K562 (cell line): ENCODE data around the gene PALLD. TPM values are rescaled to one million over a fixed set of nuclear protein-coding genes. Genes with fewer than 3 reads are reported as not detected.

Experiments
- ATAC-seq: fragments of 200-7000 bp; cut with Tn5 transposase; 3 replicates; pipeline ENCODE4 v1.9.1; 2020; ENCODE audit warnings: moderate library complexity
- BruUV-seq: library from RNA; stranded (reverse); fragments of 400-500 nt; replicated peaks from 2 replicates; lab custom pipeline; 2021; lab: Mats Ljungman, UMichigan
- CTCF ChIA-PET: fragments of 300-600 bp; formaldehyde crosslinking; extraction: SDS; loops from one replicate; lab custom pipeline; 2021; ENCODE audit warnings: low intra/inter-chr PET ratio; lab: Yijun Ruan, JAX
- POLR2A ChIA-PET: fragments of 300-600, 350-650 bp; sonication (Branson Sonifier 250); formaldehyde crosslinking; extraction: SDS; loops from one replicate; lab custom pipeline; 2021; ENCODE audit warnings: antibody characterized with exemption, inconsistent platforms; lab: Yijun Ruan, JAX
- DNase-seq, 4 experiments: peaks; one replicate each; pipeline versions ENCODE4 v3.0.0 to v3.0.0-alpha.2; 2011 to 2018; ENCODE audit warnings: low spot score in 3 of 4, mixed read lengths in 3 of 4; ENCODE audit errors: extremely low read depth in 1 of 4
- FAIRE-seq: peaks from 2 replicates; lab custom pipeline; 2011; peaks lifted over from hg19 to GRCh38; lab: Jason Lieb, UNC
- H2AFZ ChIP-seq: 2 replicates; pipeline ENCODE4 v1.6.0; 2011; ENCODE audit warnings: low read depth, low read length, control low read depth, inconsistent platforms
- H3K27ac ChIP-seq: fragments of 200-600 bp; 3 replicates; pipeline ENCODE4 v1.8.0; 2011; ENCODE audit warnings: low read depth, mild to moderate bottlenecking, control low read depth, inconsistent platforms, low read length, moderate library complexity, mixed read lengths; ENCODE audit errors: extremely low read depth
- H3K27me3 ChIP-seq, 2 experiments: fragments of 300-600 bp in 1 of 2; 2 replicates in 1 of 2; 3 replicates in 1 of 2; pipeline versions ENCODE4 v1.6.0 to v1.8.0; 2011; ENCODE audit warnings: inconsistent platforms in 2 of 2, low read length in 2 of 2, mild to moderate bottlenecking in 1 of 2, mixed read lengths in 1 of 2, moderate library complexity in 1 of 2; ENCODE audit not compliant: control insufficient read depth in 2 of 2, insufficient read depth in 2 of 2
- H3K36me3 ChIP-seq: fragments of 300-600 bp; 3 replicates; pipeline ENCODE4 v1.8.0; 2011; ENCODE audit warnings: mild to moderate bottlenecking, low read length, inconsistent platforms; ENCODE audit not compliant: control insufficient read depth, insufficient read depth
- H3K4me1 ChIP-seq, 2 experiments: fragments of 200-600 bp in 1 of 2; replicated peaks in 1 of 2; 2 replicates in 1 of 2; 3 replicates in 1 of 2; pipeline versions ENCODE4 v1.5.1 to v1.8.0; 2011; ENCODE audit warnings: inconsistent platforms in 2 of 2, low read length in 2 of 2, mild to moderate bottlenecking in 1 of 2, mixed read lengths in 1 of 2, moderate library complexity in 1 of 2; ENCODE audit not compliant: control insufficient read depth in 2 of 2, insufficient read depth in 2 of 2
- H3K4me2 ChIP-seq: 2 replicates; pipeline ENCODE4 v1.6.1; 2011; ENCODE audit warnings: low read length, control low read depth, inconsistent platforms, mixed read lengths; ENCODE audit not compliant: insufficient read depth
- H3K4me3 ChIP-seq: fragments of 200-600 bp; sonication (generic), shearing (Covaris generic); 2 replicates; pipeline ENCODE4 v1.5.1; 2016; ENCODE audit warnings: control low read depth, inconsistent platforms
- H3K79me2 ChIP-seq: fragments of 200-600 bp; 3 replicates; pipeline ENCODE4 v1.8.0; 2011; ENCODE audit warnings: low read length, inconsistent platforms; ENCODE audit not compliant: control insufficient read depth, insufficient read depth
- H3K9ac ChIP-seq, 2 experiments: 2 replicates each; pipeline versions ENCODE4 v1.6.0 to v1.6.1; 2011; ENCODE audit warnings: low read depth in 2 of 2, low read length in 2 of 2, control low read depth in 1 of 2, inconsistent platforms in 1 of 2, mild to moderate bottlenecking in 1 of 2, mixed read lengths in 1 of 2; ENCODE audit not compliant: insufficient read depth in 1 of 2
- H3K9me1 ChIP-seq: one replicate; pipeline ENCODE4 v1.6.0; 2011; ENCODE audit warnings: inconsistent platforms, mild to moderate bottlenecking, low read length, moderate library complexity; ENCODE audit not compliant: control insufficient read depth, insufficient read depth
- H3K9me3 ChIP-seq: replicated peaks from 2 replicates; pipeline ENCODE4 v1.5.1; 2011; ENCODE audit warnings: low read depth, low read length, inconsistent platforms; ENCODE audit not compliant: control insufficient read depth, insufficient read depth
- H4K20me1 ChIP-seq: replicated peaks from 2 replicates; pipeline ENCODE4 v1.6.1; 2011; ENCODE audit warnings: low read length, inconsistent platforms, mixed read lengths; ENCODE audit not compliant: control insufficient read depth, insufficient read depth
- ELF2 ChIP-seq: fragments of 250-450 bp; sonication (Bioruptor Pico); IDR thresholded peaks from 2 replicates; pipeline ENCODE4 v1.5.0; 2021; ENCODE audit warnings: mild to moderate bottlenecking
- ETV5 ChIP-seq: sonication (generic); formaldehyde crosslinking; IDR thresholded peaks from 2 replicates; pipeline ENCODE4 v1.4.0; 2020; ENCODE audit warnings: low read depth, mild to moderate bottlenecking, missing genetic modification reagents
- FOXM1 ChIP-seq, 2 experiments: fragments of 450-650 bp in 1 of 2; sonication (generic) in 1 of 2; formaldehyde crosslinking in 1 of 2; IDR thresholded peaks; 2 replicates each; pipeline versions ENCODE4 v1.6.1 to v1.9.0; 2017 to 2022; ENCODE audit warnings: low read depth in 2 of 2, mild to moderate bottlenecking in 2 of 2, missing genetic modification reagents in 1 of 2, moderate library complexity in 1 of 2
- HMG20A ChIP-seq: fragments of 450-650 bp; formaldehyde crosslinking; conservative IDR thresholded peaks from 2 replicates; pipeline ENCODE4 v1.4.0; 2020; ENCODE audit warnings: mild to moderate bottlenecking, mixed read lengths
- KAT2B ChIP-seq: IDR thresholded peaks from one replicate; pipeline ENCODE4 v1.6.1; 2012; ENCODE audit warnings: low read depth, mild to moderate bottlenecking, control low read depth, inconsistent platforms, low read length, moderate library complexity
- MXI1 ChIP-seq: IDR thresholded peaks from 2 replicates; pipeline ENCODE4 v1.6.1; 2011; ENCODE audit warnings: low read depth, mild to moderate bottlenecking, improper control_type of control experiment, low read length
- NBN ChIP-seq: fragments of 450-650 bp; IDR thresholded peaks from 2 replicates; pipeline ENCODE4 v1.6.1; 2016; ENCODE audit warnings: low read depth, mild to moderate bottlenecking
- PCBP2 ChIP-seq: fragments of 200-400 bp; formaldehyde crosslinking; IDR thresholded peaks from 2 replicates; pipeline ENCODE4 v1.6.1; 2018; ENCODE audit warnings: low read length, low read depth, mild to moderate bottlenecking, moderate library complexity; ENCODE audit not compliant: poor library complexity, severe bottlenecking
- PHF20 ChIP-seq: fragments of 450-650 bp; IDR thresholded peaks from 2 replicates; pipeline ENCODE4 v1.6.1; 2018; ENCODE audit not compliant: partially characterized antibody
- PHF8 ChIP-seq: fragments of 200-600 bp; sonication (generic); IDR thresholded peaks from 2 replicates; pipeline ENCODE4 v1.6.1; 2012; ENCODE audit warnings: mixed run types, mild to moderate bottlenecking, inconsistent platforms, low read length, moderate library complexity, borderline replicate concordance
- PHTF2 ChIP-seq: fragments of 250-450 bp; sonication (Bioruptor Pico); IDR thresholded peaks from 2 replicates; pipeline ENCODE4 v1.5.0; 2021; ENCODE audit warnings: mild to moderate bottlenecking
- PPARD ChIP-seq: fragments of 250-450 bp; sonication (Bioruptor Pico); IDR thresholded peaks from 2 replicates; pipeline ENCODE4 v1.8.0; 2022; ENCODE audit warnings: inconsistent platforms, mild to moderate bottlenecking, moderate library complexity
- PURB ChIP-seq: sonication (generic); formaldehyde crosslinking; IDR thresholded peaks from 2 replicates; pipeline ENCODE4 v1.9.0; 2021; ENCODE audit warnings: low read depth, mild to moderate bottlenecking, missing genetic modification reagents
- RBBP5 ChIP-seq: fragments of 200-600 bp; sonication (generic); IDR thresholded peaks from 2 replicates; pipeline ENCODE4 v1.6.1; 2012; ENCODE audit warnings: borderline replicate concordance, mild to moderate bottlenecking, low read length, control low read depth, inconsistent platforms; ENCODE audit not compliant: insufficient read depth, poor library complexity, severe bottlenecking
- RNF2 ChIP-seq: sonication (generic); IDR thresholded peaks from 2 replicates; pipeline ENCODE4 v1.6.1; 2016
- SAP30 ChIP-seq: fragments of 200-600 bp; sonication (generic); IDR thresholded peaks from 2 replicates; pipeline ENCODE4 v1.6.1; 2012; ENCODE audit warnings: borderline replicate concordance, low read depth, mild to moderate bottlenecking, moderate library complexity, low read length, control low read depth, inconsistent platforms; ENCODE audit not compliant: insufficient read depth, poor library complexity, severe bottlenecking
- SRSF9 ChIP-seq: fragments of 200-400 bp; formaldehyde crosslinking; IDR thresholded peaks from 2 replicates; pipeline ENCODE4 v1.6.1; 2017; ENCODE audit warnings: low read depth, low read length, borderline replicate concordance
- TFAM ChIP-seq: fragments of 250-450 bp; sonication (Bioruptor Pico); conservative IDR thresholded peaks from 2 replicates; pipeline ENCODE4 v1.5.0; 2021; ENCODE audit warnings: mild to moderate bottlenecking, moderate library complexity
- WGBS: fragments of 100-300 bp; shearing (Covaris generic); methylation state at CpG from one replicate; pipeline ENCODE4 v1.1.6; 2016; ENCODE audit warnings: low coverage, mixed read lengths; ENCODE audit not compliant: insufficient coverage; ENCODE audit errors: missing lambda C conversion rate; 5-methylcytosine and 5-hydroxymethylcytosine counted together
- in situ Hi-C: fragments of 300-500 bp; cut with MboI; formaldehyde crosslinking; loops from 4 replicates; pipeline ENCODE4 v1.15.0; 2018; ENCODE audit warnings: inconsistent platforms, mixed read lengths
- intact Hi-C: fragments of 100-400 bp; cut with micrococcal nuclease; formaldehyde crosslinking; loops from 2 replicates; pipeline ENCODE4 v1.14.2; 2022
- polyA plus RNA-seq, 8 experiments: library from polyadenylated mRNA; depleted of rRNA in 4 of 8; stranded (reverse) in 5 of 8; unstranded in 3 of 8; fragments of >200 nt; fragmentation: Nextera tagmentation in 2 of 8; fragmentation: Illumina TruSeq in 1 of 8; extraction: Ambion mirVana in 2 of 8; extraction: Trizol in 1 of 8; gene quantifications; 2 replicates each; pipeline versions ENCODE4 v1.2.1 to v1.2.3, GENCODE V29; 2011 to 2014; ENCODE audit warnings: inconsistent platforms in 1 of 8, missing spikeins in 1 of 8
- total RNA-seq, 7 experiments: library from RNA; depleted of rRNA in 6 of 7; stranded (reverse); fragments of >200 nt in 6 of 7; fragmentation: Illumina TruSeq in 2 of 7; extraction: Trizol in 2 of 7; gene quantifications; 2 replicates each; pipeline versions ENCODE4 v1.2.1 to v1.2.3, GENCODE V29; 2011 to 2021; ENCODE audit warnings: low replicate concordance in 1 of 7
- TF ChIP-seq, protein P1 (sequence below): sonication (generic); formaldehyde crosslinking; IDR thresholded peaks from 2 replicates; pipeline ENCODE4 v1.8.0; 2022; ENCODE audit warnings: missing genetic modification reagents, mild to moderate bottlenecking, moderate library complexity, borderline replicate concordance

Gene PALLD
- total and polyA plus RNA-seq, 9 of the 15 experiments (the other 6 are each of a cell fraction or from before 2014, with no cell fraction given): 0.01 to 0.35 (median 0.06) TPM; not detected in 3

DNA sequence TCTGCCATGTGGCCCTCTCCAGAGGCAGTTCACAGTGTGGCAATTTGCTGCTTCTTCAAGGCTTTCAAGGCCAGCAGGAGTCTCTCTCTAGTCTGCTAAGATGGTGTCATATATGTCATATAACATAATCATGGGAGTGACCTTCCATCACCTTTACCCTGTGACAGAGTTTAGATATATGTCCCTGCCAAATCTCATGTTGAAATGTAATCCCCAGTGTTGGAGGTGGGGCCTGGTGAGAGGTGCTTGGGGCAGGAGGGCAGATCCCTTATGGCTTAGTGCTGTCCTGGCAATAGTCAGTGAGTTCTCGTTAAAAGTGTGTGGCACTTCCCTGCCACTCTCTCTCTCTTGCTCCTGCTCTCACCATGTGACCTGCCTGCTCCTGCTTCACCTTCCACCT lies 252.0 kb downstream of the PALLD start (continued):
- TF ChIP-seq PHF8 (no peak), TFAM (CRISPR knock-in tag) (no peak), PHTF2 (CRISPR knock-in tag) (no peak), PURB (CRISPR knock-in tag) (no peak)

- WGBS: 1% methylated on average over 12 of the region's 12 CpGs
- POLR2A ChIA-PET: no interaction called here
- H3K79me2 ChIP-seq: no peaks in the 10 kb centered on the region
- FAIRE-seq (no peak), ATAC-seq (no peak), DNase-seq (no peak)
- no peaks in the 10 kb centered on the region for H3K9me3 ChIP-seq
- no peaks in the 10 kb centered on the region for H3K4me1 ChIP-seq
- H3K36me3 ChIP-seq: no peaks in the 10 kb centered on the region
- intact Hi-C loops (no loop called here), in situ Hi-C loops (no loop called here)
- H3K27me3 ChIP-seq: no peaks in the 10 kb centered on the region; a peak in 1 of 5 replicates
- BruUV-seq: no TSS peak
- no peak overlapping the region for H3K27ac ChIP-seq
- no peak overlapping the region for H3K4me3 ChIP-seq
- H2AFZ ChIP-seq: no peak overlapping the region
- no peaks in the 10 kb centered on the region for H3K9me1 ChIP-seq
- no peaks in the 10 kb centered on the region for H4K20me1 ChIP-seq
- H3K9ac ChIP-seq: no peak overlapping the region
- no peak overlapping the region for H3K4me2 ChIP-seq
- CTCF ChIA-PET: no interaction called here
- TF ChIP-seq PHF20 (no peak), SAP30 (no peak), ETV5 (no peak), SRSF9 (no peak), KAT2B (no peak), ELF2 (CRISPR knock-in tag) (no peak), PCBP2 (no peak), PPARD (CRISPR knock-in tag) (no peak), HMG20A (CRISPR knock-in tag) (no peak), RBBP5 (no peak), NBN (no peak), FOXM1 (IDR thresholded peaks at IDR 0.05; ENCODE audit: low read depth) (no peak), FOXM1 (CRISPR knock-in tag; IDR thresholded peaks at IDR 0.05; ENCODE audit: low read depth) (no peak), RNF2 (no peak), MXI1 (no peak)
- TF ChIP-seq, protein P1, sequence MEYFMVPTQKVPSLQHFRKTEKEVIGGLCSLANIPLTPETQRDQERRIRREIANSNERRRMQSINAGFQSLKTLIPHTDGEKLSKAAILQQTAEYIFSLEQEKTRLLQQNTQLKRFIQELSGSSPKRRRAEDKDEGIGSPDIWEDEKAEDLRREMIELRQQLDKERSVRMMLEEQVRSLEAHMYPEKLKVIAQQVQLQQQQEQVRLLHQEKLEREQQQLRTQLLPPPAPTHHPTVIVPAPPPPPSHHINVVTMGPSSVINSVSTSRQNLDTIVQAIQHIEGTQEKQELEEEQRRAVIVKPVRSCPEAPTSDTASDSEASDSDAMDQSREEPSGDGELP (CRISPR knock-in tag): no peak
Measured at GRCh38 chr4:168751263-168752225, 254.7 kb downstream of the PALLD start.
